ENCODE data around the gene GALNT2. TPM values are rescaled to one million over a fixed set of nuclear protein-coding genes. Genes with fewer than 3 reads are reported as not detected.

GALNT2 gene
- total and polyA plus RNA-seq, 10 of the 15 experiments (the other 5 are each of a cell fraction or from before 2014, with no cell fraction given): 0.52 to 27.7 (median 16.3) TPM

DNA sequence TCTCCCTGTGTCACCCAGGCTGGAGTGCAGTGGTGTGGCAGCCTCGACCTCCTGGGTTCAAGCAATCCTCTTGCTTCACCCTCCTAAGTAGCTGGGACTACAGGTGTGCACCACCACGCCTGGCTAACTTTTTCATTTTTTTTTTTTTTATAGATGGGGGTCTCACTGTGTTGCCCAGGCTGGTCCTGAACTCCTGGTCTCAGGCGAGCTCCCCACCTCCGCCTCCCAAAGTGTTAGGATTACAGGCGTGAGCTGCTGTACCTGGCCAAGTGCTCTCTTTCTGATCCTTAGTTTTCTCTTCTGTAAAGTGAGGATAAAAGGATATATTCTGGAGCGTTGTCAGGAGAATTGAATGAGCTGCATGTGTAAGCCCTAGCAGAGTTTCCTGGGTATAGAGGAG lies 68.7 kb downstream of the GALNT2 start:
- H3K27ac ChIP-seq (ENCODE audit: control insufficient read depth, insufficient read depth): no peak overlapping the region
- H2AFZ ChIP-seq (ENCODE audit: control insufficient read depth, low read depth, low read length): no peak overlapping the region
- FAIRE-seq (no peak), DNase-seq (ENCODE audit: low read depth, low spot score) (no peak), ATAC-seq (no peak)
- H3K4me3 ChIP-seq: no peak overlapping the region
- ChIA-PET RAD21 (ENCODE audit: unreplicated experiment) (no interaction called here), SMC1A (ENCODE audit: uncharacterized antibody, unreplicated experiment) (interaction anchor here (1.3 kb wide), 1 partner anchor 10 kb away, joined by 4 read pairs; no protein-coding TSS in a partner anchor), CTCF (no interaction called here), POLR2A (interaction anchor here (1.0 kb wide), 1 partner anchor 15 kb away, joined by 6 read pairs; no protein-coding TSS in a partner anchor)
- H4K20me1 ChIP-seq (ENCODE audit: control insufficient read depth, insufficient read depth): no peaks in the 10 kb centered on the region
- peaks cover 0 to 3% of the 10 kb centered on the region in 2 experiments; a peak in 2 of 4 replicates for H3K36me3 ChIP-seq (ENCODE audit: control insufficient read depth in 2 of 2, insufficient read depth in 2 of 2, low read length in 1 of 2)
- no TSS peak for BruUV-seq (replicated peaks)
- WGBS (ENCODE audit: insufficient coverage, insufficient replicate concordance, low lambda C conversion rate, missing lambda C conversion rate): 86% methylated on average over 6 of the region's 6 CpGs
- no peak overlapping the region for H3K4me2 ChIP-seq (ENCODE audit: control insufficient read depth, insufficient read depth)
- no peaks in the 10 kb centered on the region for H3K27me3 ChIP-seq (replicated peaks in 1 of 2; ENCODE audit: control insufficient read depth in 2 of 2, insufficient read depth in 2 of 2, low read length in 1 of 2)
- no peaks in the 10 kb centered on the region for H3K9me3 ChIP-seq (replicated peaks; ENCODE audit: control insufficient read depth, insufficient read depth, low read length)
- intact Hi-C loops (cut with micrococcal nuclease; ENCODE audit: unreplicated experiment): no loop called here
- H3K79me2 ChIP-seq (ENCODE audit: control insufficient read depth, insufficient read depth, low read length): no peaks in the 10 kb centered on the region; the same call in 1 of the 2 replicates
- in situ Hi-C loops (cut with MboI): no loop called here
- H3K9ac ChIP-seq (ENCODE audit: control insufficient read depth, insufficient read depth, low read length): no peak overlapping the region
- H3K4me1 ChIP-seq (ENCODE audit: control insufficient read depth, insufficient read depth, low read length): no peaks in the 10 kb centered on the region; the same call in 1 of the 2 replicates
- no peak for TF ChIP-seq SIN3A (IDR thresholded peaks at IDR 0.05; ENCODE audit: low read depth, low read length)
- TF ChIP-seq ZNF207 (IDR thresholded peaks at IDR 0.05; ENCODE audit: borderline replicate concordance): no peak
- TF ChIP-seq STAT3 (IDR thresholded peaks at IDR 0.05; ENCODE audit: low read depth, low read length): no peak
- TF ChIP-seq, protein P1, sequence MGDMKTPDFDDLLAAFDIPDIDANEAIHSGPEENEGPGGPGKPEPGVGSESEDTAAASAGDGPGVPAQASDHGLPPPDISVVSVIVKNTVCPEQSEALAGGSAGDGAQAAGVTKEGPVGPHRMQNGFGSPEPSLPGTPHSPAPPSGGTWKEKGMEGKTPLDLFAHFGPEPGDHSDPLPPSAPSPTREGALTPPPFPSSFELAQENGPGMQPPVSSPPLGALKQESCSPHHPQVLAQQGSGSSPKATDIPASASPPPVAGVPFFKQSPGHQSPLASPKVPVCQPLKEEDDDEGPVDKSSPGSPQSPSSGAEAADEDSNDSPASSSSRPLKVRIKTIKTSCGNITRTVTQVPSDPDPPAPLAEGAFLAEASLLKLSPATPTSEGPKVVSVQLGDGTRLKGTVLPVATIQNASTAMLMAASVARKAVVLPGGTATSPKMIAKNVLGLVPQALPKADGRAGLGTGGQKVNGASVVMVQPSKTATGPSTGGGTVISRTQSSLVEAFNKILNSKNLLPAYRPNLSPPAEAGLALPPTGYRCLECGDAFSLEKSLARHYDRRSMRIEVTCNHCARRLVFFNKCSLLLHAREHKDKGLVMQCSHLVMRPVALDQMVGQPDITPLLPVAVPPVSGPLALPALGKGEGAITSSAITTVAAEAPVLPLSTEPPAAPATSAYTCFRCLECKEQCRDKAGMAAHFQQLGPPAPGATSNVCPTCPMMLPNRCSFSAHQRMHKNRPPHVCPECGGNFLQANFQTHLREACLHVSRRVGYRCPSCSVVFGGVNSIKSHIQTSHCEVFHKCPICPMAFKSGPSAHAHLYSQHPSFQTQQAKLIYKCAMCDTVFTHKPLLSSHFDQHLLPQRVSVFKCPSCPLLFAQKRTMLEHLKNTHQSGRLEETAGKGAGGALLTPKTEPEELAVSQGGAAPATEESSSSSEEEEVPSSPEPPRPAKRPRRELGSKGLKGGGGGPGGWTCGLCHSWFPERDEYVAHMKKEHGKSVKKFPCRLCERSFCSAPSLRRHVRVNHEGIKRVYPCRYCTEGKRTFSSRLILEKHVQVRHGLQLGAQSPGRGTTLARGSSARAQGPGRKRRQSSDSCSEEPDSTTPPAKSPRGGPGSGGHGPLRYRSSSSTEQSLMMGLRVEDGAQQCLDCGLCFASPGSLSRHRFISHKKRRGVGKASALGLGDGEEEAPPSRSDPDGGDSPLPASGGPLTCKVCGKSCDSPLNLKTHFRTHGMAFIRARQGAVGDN (IDR thresholded peaks at IDR 0.05): no peak
- no peak for TF ChIP-seq NBN (IDR thresholded peaks at IDR 0.05)
- TF ChIP-seq, protein P2, sequence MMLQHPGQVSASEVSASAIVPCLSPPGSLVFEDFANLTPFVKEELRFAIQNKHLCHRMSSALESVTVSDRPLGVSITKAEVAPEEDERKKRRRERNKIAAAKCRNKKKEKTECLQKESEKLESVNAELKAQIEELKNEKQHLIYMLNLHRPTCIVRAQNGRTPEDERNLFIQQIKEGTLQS (IDR thresholded peaks at IDR 0.05; ENCODE audit: borderline replicate concordance, extremely low read depth, low read depth, low read length): no peak
- TF ChIP-seq ZNF217 (IDR thresholded peaks at IDR 0.05): no peak
- no peak for TF ChIP-seq NFYB (IDR thresholded peaks at IDR 0.05; ENCODE audit: insufficient read depth, low read depth, low read length)
- TF ChIP-seq STAT1 (conservative IDR thresholded peaks at IDR 0.05): no peak
- no peak for TF ChIP-seq FOS (IDR thresholded peaks at IDR 0.05; ENCODE audit: borderline replicate concordance, extremely low read depth, insufficient read length)
- no peak for TF ChIP-seq DPF2 (IDR thresholded peaks at IDR 0.05)
- TF ChIP-seq EP300 (IDR thresholded peaks at IDR 0.05; ENCODE audit: borderline replicate concordance in 1 of 2, control insufficient read depth in 1 of 2, low read depth in 2 of 2, low read length in 2 of 2): no peak
- TF ChIP-seq NR2F1 (conservative IDR thresholded peaks at IDR 0.05): no peak
